Stimulated activated CD4-positive, alpha-beta T cell treated with anti-CD3 and anti-CD28 coated beads, TNF-alpha, amount 100 ng/mL, for 4 hours (primary cell): ENCODE results near the gene TPRN.

Experiments
- DNase-seq, 3 experiments: peaks; one replicate each; pipeline ENCODE4 v3.0.0-alpha.2; 2020; ENCODE audit warnings: low read depth in 3 of 3

TPRN gene

GRCh38 chr9:137161558-137162486 lies 38.7 kb downstream of the TPRN start:
- no peak for DNase-seq

DNA sequence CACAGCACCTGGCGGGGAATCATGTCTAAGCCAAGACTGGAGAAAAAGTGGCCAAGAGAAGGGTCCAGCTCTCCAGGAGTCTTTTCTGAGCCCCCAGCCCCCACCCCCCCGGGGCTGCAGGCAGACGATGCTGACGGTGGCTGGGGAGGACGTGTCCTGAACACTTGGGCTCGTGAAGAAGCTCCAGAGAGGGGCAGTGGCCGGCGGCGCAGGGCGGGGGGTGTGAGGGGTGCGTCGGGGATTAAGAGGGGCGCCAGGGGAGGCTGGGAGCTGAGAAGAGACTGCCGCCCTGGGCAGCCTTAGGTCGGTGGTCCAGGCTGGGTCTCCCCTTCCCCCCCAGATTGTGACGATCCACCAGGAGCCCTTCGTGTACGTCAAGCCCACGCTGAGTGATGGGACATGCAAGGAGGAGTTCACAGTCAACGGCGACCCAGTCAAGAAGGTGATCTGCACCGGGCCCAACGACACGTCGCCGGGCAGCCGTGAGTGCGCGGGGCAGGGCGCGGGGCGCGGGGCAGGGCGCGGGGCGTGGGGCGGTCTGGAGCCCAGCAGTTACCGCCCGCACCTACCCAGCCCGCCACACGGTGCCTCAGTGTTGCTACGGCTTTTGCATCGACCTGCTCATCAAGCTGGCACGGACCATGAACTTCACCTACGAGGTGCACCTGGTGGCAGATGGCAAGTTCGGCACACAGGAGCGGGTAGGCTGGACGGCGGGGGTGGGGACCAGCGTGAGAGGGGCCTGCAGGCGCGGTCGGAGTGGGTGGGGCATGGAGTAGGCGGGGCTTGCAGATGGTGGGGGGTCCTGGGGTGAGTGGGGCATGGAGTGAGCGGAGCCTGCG lies 39.6 kb downstream of the TPRN start:
- DNase-seq = no peak

GRCh38 chr9:137160054-137160425 lies 40.5 kb downstream of the TPRN start:
- no peak for DNase-seq

DNA sequence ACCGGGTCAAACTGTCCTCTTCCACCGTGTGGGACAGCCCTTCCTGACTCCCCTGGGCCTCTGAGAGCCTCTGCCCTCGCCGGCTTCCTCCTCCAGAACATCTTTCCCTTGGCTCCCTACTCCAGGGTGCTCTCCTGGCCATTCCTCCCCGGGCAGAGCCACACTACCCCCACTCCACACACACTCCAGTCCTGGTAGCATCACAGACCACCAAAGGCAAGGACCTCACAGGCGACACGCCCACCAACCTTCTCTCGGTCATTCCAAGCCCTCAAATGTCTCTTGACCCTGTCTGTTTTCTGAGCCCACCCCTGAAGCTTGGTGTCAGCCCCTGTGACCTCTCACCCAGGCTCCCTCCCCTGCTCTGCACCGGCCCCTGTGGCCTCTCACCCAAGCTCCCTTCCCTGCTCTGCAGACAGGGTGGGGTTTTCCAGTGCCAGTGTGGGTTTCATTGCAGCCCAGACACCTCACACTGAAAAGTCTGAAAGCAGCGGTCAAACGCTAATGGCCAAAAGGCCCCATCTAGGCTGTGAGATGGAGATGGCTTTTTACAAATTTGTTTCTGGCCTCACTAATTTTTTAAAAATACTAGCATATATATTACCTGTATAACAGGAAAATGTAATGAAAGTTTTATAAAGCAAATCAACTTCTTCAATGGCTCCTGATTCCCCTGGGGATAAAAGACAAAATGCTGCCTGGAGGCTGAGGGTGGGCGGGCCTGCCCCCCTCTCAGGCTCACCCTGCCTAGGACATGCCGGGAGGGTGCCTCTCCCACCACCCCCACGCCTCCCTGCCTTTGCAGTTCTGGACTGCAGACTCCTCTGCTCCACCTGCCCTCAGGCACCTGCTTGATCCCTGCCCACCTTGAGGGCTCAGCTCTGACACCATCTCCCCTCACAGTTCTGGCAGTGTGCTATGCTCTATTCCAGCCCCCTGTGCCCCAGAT lies 41.2 kb downstream of the TPRN start:
- DNase-seq = no peak

DNA sequence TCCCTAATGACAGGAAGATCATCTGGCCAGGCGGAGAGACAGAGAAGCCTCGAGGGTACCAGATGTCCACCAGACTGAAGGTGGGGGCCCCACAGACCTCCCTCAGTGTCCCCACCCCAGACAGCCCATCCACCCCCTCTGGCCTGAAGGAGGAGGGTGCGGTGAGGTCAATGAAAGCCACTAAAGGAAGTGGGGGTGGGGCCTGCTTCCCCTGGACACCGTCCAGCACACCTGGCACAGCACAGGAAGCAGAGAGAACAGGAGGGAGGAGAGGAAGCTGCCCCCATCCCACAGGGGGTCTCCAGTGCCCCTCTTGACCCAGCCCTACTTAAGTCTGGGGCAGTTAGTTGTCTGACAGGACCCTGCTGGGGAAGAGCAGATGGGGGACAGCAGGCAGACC lies 41.9 kb downstream of the TPRN start:
- no peak for DNase-seq

DNA sequence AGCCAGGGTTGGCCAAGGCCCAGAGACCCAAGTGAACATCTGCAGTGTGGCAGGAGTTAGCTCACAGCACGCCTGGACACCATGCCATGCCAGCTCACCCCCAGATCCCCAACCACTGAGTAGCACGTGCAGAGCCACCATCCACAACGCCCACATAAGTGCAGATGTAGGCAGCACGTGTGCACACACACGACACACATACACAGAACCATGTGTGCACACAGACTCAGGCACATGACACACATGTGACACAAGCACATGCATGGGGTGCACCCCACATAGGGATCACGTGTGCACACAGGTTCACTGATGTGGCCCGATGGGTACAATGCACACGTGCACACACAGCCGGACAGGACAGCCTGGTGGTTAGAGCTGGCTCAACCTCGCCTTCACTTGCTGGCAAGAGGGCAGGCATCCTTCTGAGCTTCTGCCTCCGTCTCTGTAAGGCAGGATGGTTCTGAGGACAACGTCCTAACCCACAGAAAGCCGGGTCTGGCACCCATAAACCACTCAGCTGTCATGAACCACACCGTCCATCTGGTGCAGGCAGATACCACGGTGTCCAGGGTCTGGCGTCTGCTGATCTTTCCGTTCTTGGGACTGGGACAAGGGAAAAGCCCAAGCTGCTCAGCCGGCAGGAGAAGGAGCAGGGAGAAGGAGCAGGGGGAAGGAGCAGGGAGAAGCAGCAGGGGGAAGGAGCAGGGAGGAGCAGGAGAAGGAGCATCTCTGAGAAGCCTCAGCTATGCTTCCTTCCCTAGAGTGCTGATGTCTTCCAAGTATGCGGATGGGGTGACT lies 42.7 kb downstream of the TPRN start:
- no peak for DNase-seq

DNA sequence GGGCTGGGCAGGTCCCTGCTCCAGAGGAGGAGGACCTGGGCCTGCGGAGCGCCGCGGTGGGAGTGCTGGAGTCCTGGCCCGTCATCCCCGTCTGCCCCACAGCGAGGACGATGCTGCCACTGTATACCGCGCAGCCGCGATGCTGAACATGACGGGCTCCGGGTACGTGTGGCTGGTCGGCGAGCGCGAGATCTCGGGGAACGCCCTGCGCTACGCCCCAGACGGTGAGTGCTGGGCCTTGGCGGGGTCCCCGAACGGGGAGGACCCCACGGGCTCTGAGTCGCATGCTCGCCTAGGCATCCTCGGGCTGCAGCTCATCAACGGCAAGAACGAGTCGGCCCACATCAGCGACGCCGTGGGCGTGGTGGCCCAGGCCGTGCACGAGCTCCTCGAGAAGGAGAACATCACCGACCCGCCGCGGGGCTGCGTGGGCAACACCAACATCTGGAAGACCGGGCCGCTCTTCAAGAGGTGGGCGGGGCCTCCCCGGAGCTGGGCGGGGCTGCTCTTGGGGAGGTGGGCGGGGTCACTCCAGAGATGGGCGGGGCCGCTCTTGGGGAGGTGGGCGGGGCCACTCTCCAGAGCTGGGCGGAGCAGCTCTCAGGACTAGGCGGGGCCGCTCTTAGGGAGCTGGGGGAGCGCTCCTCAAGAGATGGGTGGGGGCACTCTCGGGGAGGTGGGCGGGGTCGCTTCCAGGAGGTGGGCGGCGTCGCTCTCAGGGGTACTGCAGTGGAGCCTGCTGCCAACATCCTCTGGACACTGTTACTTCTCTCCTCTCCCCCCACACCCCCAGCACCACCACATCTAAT lies 43.8 kb downstream of the TPRN start:
- DNase-seq = peak; percentile 37 to 65 (median 59)

- DNase-seq = no peak
These were observed 47.6 kb downstream of the TPRN start for GRCh38 chr9:137152844-137153405.

- DNase-seq = no peak
These were observed 49.7 kb downstream of the TPRN start for GRCh38 chr9:137150617-137151457.

DNA sequence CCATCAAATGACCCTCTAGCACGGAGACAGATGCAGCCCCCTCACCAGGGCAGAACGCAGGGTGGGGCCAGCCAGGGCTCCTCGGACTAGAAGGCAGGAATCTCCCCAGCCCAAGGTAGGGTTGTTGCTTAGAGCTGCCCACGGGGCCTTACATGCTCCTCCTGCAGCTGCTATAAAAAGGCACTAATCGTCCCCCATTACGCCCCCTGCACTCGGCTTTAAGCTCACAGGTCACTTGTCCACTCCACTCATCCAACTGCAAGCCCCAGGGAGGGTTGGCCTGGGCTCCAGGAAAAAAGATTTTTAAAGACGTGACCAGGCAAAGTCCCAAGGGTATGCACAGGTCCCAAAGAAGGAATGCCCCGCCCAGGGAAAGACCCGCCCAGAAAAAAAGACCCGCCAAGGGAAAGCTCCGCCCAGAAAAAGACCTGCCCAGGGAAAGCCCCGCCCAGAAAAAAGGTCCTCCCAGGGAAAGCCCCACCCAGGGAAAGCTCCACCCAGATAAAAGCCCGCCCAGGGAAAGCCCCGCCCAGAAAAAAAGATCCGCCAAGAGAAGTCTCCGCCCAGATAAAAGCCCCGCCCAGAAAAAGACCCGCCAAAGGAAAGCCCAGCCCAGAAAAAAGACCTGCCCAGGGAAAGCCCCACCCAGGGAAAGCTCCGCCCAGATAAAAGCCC lies 50.5 kb downstream of the TPRN start:
- no peak for DNase-seq

GRCh38 chr9:137149363-137149762 lies 51.2 kb downstream of the TPRN start:
- no peak for DNase-seq

- DNase-seq = no peak
These were observed 51.9 kb downstream of the TPRN start for GRCh38 chr9:137148661-137149060.

- no peak for DNase-seq
These were observed 52.3 kb downstream of the TPRN start for GRCh38 chr9:137148242-137148641.

GRCh38 chr9:137147793-137148160 lies 52.8 kb downstream of the TPRN start:
- DNase-seq = no peak

DNA sequence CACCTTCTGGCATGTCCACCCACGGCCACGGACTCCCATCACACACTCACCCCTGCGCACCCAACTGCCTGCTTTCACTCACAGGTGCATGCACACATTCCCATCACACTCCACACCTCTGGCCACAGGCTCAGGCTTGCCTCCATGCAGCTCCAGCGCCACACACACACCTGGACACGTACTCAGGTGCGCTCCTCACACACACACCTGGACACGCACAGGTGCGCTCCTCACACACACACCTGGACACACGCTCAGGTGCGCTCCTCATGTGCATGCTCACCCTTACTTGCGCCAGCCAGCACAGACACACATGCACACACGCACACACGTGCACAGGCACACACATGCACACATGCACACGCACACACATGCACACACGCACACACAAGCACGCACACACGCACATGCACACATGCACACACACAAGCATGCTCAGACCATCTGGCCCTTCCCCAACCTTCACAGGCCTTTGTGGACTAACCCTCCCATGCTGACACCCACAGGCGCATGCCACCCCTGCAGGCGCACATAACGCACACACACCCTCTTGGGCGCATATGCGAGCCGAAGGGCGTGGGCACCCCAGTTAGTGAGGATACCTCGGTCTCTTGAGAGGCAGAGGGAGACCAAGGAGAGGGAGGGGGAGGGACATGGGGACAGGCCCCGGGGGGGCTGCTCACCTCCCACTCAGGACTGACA lies 53.3 kb downstream of the TPRN start:
- no peak for DNase-seq

DNA sequence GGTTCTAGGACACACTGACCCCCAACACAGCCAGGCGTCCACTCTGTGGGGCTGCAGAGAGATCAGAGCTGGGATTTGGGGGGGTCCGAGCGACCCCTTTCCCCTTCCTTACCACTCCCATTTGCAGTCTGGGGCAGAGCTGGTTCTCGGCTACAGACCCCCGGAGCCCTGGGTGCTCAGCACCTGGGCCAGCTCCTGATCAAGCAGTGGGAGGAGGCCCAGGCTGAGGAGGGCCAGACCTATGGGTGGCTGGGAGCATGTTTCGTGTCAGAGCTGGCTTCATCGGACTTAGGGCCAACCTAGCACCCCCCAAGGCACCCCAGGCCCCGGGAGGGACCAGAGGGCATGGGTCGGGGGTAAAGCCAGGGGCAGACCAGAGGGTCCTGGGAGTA lies 54.0 kb downstream of the TPRN start:
- no peak for DNase-seq

DNA sequence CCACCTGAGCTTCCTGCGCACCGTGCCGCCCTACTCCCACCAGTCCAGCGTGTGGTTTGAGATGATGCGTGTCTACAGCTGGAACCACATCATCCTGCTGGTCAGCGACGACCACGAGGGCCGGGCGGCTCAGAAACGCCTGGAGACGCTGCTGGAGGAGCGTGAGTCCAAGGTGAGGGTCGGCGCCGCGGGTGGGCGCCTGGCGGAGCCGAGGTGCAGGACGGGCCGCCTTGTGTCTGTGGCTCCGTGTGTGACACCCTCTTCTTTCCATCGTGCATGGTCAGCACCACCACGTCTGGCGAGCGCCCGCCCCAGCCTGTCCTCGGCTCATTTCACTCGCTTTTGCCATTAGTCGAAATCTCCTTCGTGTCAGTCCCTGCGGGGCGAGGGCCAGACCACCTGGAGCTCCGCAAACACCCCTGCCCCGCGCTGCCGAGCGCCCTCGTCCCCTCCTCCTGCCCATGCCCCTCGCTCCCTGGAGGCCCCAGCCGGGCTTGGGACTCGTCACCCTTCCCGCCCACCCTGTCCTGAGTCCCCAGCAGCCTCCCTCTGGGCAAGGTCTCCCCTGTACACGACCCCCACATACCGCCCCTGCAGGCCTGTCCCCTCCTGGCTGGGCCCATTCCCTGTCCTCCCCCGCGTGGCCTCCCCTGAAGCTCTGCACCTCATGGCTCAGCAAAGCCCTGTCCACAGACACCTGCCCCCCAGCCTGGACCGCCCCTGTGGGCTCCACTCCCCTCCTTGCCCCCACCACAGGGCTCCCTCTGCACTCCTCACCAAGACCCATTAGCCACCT lies 54.6 kb downstream of the TPRN start:
- no peak for DNase-seq
